Glomerular visceral epithelial cell (primary cell): ENCODE measurements around the gene MLLT1.

Experiments
- DNase-seq: peaks from one replicate; pipeline ENCODE4 v3.0.0-alpha.2; 2016; ENCODE audit errors: extremely low spot score

The MLLT1 gene

GRCh38 chr19:6258812-6259311 lies 20.9 kb downstream of the MLLT1 start:
- no peak for DNase-seq

GRCh38 chr19:6253954-6254733 lies 25.6 kb downstream of the MLLT1 start:
- DNase-seq: no peak

- no peak for DNase-seq
Measured at GRCh38 chr19:6252066-6252465, 27.7 kb downstream of the MLLT1 start.

GRCh38 chr19:6250909-6251308 lies 28.9 kb downstream of the MLLT1 start:
- no peak for DNase-seq

GRCh38 chr19:6250024-6250615 lies 29.7 kb downstream of the MLLT1 start:
- no peak for DNase-seq

GRCh38 chr19:6249296-6249695 lies 30.5 kb downstream of the MLLT1 start:
- DNase-seq: no peak

- no peak for DNase-seq
Measured at GRCh38 chr19:6248844-6249243, 30.9 kb downstream of the MLLT1 start.

- DNase-seq: no peak
Measured at GRCh38 chr19:6248341-6248740, 31.4 kb downstream of the MLLT1 start.

GRCh38 chr19:6247007-6247288 lies 32.8 kb downstream of the MLLT1 start:
- no peak for DNase-seq

GRCh38 chr19:6246174-6247006 lies 33.4 kb downstream of the MLLT1 start:
- no peak for DNase-seq

- DNase-seq: no peak
Measured at GRCh38 chr19:6242677-6243076, 37.1 kb downstream of the MLLT1 start.

- no peak for DNase-seq
Measured at GRCh38 chr19:6241680-6242377, 37.9 kb downstream of the MLLT1 start.

- DNase-seq: no peak
Measured at GRCh38 chr19:6241056-6241455, 38.7 kb downstream of the MLLT1 start.

- no peak for DNase-seq
Measured at GRCh38 chr19:6239871-6240676, 39.7 kb downstream of the MLLT1 start.

GRCh38 chr19:6239401-6239844 lies 40.4 kb downstream of the MLLT1 start:
- DNase-seq: no peak

GRCh38 chr19:6238643-6239281 lies 41.0 kb downstream of the MLLT1 start:
- DNase-seq: no peak

- DNase-seq: no peak
Measured at GRCh38 chr19:6238256-6238642, 41.5 kb downstream of the MLLT1 start.

GRCh38 chr19:6236310-6237291 lies 43.2 kb downstream of the MLLT1 start:
- DNase-seq: no peak
